NCI-H1048 (cell line): Measurements from ENCODE around the gene CIB4.

Experiments
- DNase-seq: peaks from one replicate; lab custom pipeline; 2025; lab: John Stamatoyannopoulos, UW

Gene CIB4

GRCh38 chr2:26581991-26582842 is 58.9 kb downstream of the CIB4 start:
- DNase-seq, result no peak

GRCh38 chr2:26581266-26581990 is 59.7 kb downstream of the CIB4 start:
- DNase-seq, result no peak

- no peak for DNase-seq
Observed at GRCh38 chr2:26580751-26581150, 60.4 kb downstream of the CIB4 start.

- DNase-seq, result no peak
Observed at GRCh38 chr2:26580151-26580550, 61.0 kb downstream of the CIB4 start.

GRCh38 chr2:26579723-26580040 is 61.5 kb downstream of the CIB4 start:
- DNase-seq, result no peak

GRCh38 chr2:26579025-26579722 is 62.0 kb downstream of the CIB4 start:
- DNase-seq, result no peak

GRCh38 chr2:26578581-26578980 is 62.6 kb downstream of the CIB4 start:
- no peak for DNase-seq

- DNase-seq, result no peak
Observed at GRCh38 chr2:26578113-26578458, 63.1 kb downstream of the CIB4 start.

GRCh38 chr2:26577442-26578112 is 63.6 kb downstream of the CIB4 start:
- DNase-seq, result peak; percentile 33

- no peak for DNase-seq
Observed at GRCh38 chr2:26576565-26577441, 64.4 kb downstream of the CIB4 start.

- DNase-seq, result no peak
Observed at GRCh38 chr2:26575836-26576564, 65.2 kb downstream of the CIB4 start.

GRCh38 chr2:26574900-26575560 is 66.1 kb downstream of the CIB4 start:
- DNase-seq, result no peak

GRCh38 chr2:26574066-26574899 is 66.9 kb downstream of the CIB4 start:
- DNase-seq, result no peak

- DNase-seq, result no peak
Observed at GRCh38 chr2:26573241-26573925, 67.8 kb downstream of the CIB4 start.

- DNase-seq, result no peak
Observed at GRCh38 chr2:26572591-26572990, 68.6 kb downstream of the CIB4 start.

GRCh38 chr2:26571316-26571715 is 69.8 kb downstream of the CIB4 start:
- DNase-seq, result no peak

GRCh38 chr2:26570083-26570430 is 71.1 kb downstream of the CIB4 start:
- DNase-seq, result no peak

GRCh38 chr2:26569216-26570082 is 71.7 kb downstream of the CIB4 start:
- DNase-seq, result no peak
